ENCODE results near the gene FARS2. TPM values are rescaled to one million over a fixed set of nuclear protein-coding genes. Genes with fewer than 3 reads are reported as not detected.

The FARS2 gene
- total and polyA plus RNA-seq, 9 of the 15 experiments (the other 6 are each of a cell fraction or from before 2014, with no cell fraction given) = 16.5 to 62.2 (median 27.0) TPM

DNA sequence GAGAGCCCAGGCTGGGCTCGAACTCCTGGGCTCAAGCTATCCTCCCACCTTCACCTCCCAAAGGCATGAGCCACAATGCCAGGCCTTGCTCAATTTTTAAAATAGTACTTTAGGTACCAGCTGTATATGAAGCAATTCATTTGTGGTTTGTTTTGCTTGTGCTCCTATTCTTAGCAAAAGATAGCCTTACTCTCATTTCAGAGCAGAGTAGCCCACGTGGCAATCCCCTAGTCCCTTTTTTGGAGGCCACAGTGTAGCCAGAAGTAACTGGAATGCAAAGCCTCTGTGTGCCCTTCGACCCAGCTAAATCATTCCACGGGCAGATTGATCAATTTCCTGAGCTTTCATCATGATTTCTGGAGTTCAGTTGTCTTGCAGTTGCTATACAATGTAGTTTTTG is 373.2 kb downstream of the FARS2 start:
- Histone ChIP-seq H3K9ac (ENCODE audit: insufficient read depth in 1 of 2, low read depth in 2 of 2, low read length in 2 of 2) (no peak overlapping the region), H3K4me2 (ENCODE audit: insufficient read depth, low read length) (no peak overlapping the region), H3K4me1 (replicated peaks in 1 of 2; ENCODE audit: control insufficient read depth in 2 of 2, insufficient read depth in 2 of 2, low read length in 2 of 2) (no peaks in the 10 kb centered on the region), H3K79me2 (ENCODE audit: control insufficient read depth, insufficient read depth, low read length) (no peaks in the 10 kb centered on the region), H3K9me1 (ENCODE audit: control insufficient read depth, insufficient read depth, low read length) (no peaks in the 10 kb centered on the region), H3K27me3 (ENCODE audit: control insufficient read depth in 2 of 2, insufficient read depth in 2 of 2, low read length in 2 of 2) (no peaks in the 10 kb centered on the region), H4K20me1 (replicated peaks; ENCODE audit: control insufficient read depth, insufficient read depth, low read length) (no peaks in the 10 kb centered on the region), H3K27ac (ENCODE audit: extremely low read depth, low read depth, low read length) (no peak overlapping the region), H2AFZ (ENCODE audit: low read depth, low read length) (no peak overlapping the region), H3K4me3 (no peak overlapping the region), H3K9me3 (replicated peaks; ENCODE audit: control insufficient read depth, insufficient read depth, low read depth, low read length) (no peaks in the 10 kb centered on the region), H3K36me3 (ENCODE audit: control insufficient read depth, insufficient read depth, low read length) (no peaks in the 10 kb centered on the region)
- 18% methylated on average over 4 of the region's 4 CpGs for WGBS (ENCODE audit: insufficient coverage, low coverage, missing lambda C conversion rate)
- no peak for FAIRE-seq
- intact Hi-C loops (cut with micrococcal nuclease) = no loop called here
- in situ Hi-C loops (cut with MboI) = no loop called here
- ChIA-PET POLR2A (interaction anchor here (0.6 kb wide), 1 partner anchor 166 kb away, joined by 3 read pairs; no protein-coding TSS in a partner anchor), CTCF (ENCODE audit: low intra/inter-chr PET ratio) (no interaction called here)
- ATAC-seq = no peak
- no peak for DNase-seq (ENCODE audit: extremely low read depth in 1 of 4, low spot score in 3 of 4)
- no peak for TF ChIP-seq BMI1 (IDR thresholded peaks at IDR 0.05; ENCODE audit: low read length)
- no peak for TF ChIP-seq ZBTB17 (CRISPR knock-in tag; IDR thresholded peaks at IDR 0.05)
- no peak for TF ChIP-seq POLR2H (tag; IDR thresholded peaks at IDR 0.05; ENCODE audit: low read depth)
- TF ChIP-seq ZNF146 (CRISPR knock-in tag; IDR thresholded peaks at IDR 0.05; ENCODE audit: unreplicated experiment) = no peak
- TF ChIP-seq MTA3 (IDR thresholded peaks at IDR 0.05; ENCODE audit: borderline replicate concordance) = no peak
- TF ChIP-seq FOS (IDR thresholded peaks at IDR 0.05; ENCODE audit: extremely low read depth, insufficient read length) = no peak
- no peak for TF ChIP-seq ZFX (CRISPR knock-in tag; IDR thresholded peaks at IDR 0.05)
- no peak for TF ChIP-seq SIN3A (IDR thresholded peaks at IDR 0.05; ENCODE audit: borderline replicate concordance in 2 of 2, control insufficient read depth in 1 of 2, low read depth in 2 of 2, low read length in 2 of 2)
- BruUV-seq (replicated peaks) = no TSS peak
